ENCODE data around the gene ACOX3.

The ACOX3 gene

GRCh38 chr4:8465615-8466611 lies 25.4 kb upstream of the ACOX3 start:
- DNase-seq, result no peak

DNA sequence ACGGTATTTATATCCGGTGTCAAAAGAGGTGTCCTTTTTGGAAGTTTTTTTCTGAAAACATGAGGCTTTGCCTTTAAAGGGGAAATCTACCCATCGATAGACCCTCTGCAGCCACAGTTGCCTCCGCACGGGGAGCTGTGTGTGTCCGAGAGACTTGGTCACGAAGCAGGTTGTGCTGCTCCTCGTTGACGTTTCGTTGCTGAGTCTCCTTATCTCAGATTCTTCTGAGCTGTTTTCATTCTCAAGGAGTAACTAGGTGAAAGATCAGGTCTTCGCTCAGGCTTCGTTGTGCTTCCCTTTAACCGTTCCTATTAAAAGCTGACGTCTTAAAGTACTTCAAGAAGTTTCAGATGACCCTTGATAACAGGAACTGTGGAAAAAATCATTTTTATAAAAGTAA lies 23.9 kb upstream of the ACOX3 start:
- DNase-seq, result no peak

DNA sequence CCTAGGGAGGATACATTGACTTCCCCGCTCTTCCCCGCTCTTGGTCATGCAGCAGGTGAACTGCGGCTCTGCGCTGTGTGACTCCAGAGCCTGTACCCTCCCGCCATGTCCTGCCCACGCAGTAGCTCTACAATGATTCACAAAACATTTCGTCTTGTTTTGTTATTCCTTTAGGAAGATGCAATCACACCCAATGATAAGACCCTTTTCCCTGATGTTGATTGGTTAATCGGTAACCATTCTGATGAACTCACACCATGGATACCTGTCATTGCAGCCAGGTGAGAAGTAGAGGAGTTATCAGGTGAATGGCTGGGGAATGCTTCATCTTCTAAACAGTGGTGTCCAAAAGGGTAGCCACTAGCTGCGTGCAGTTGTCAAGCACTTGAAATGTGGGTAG lies 23.3 kb upstream of the ACOX3 start:
- DNase-seq, result no peak

GRCh38 chr4:8461616-8462015 lies 21.1 kb upstream of the ACOX3 start:
- no peak for DNase-seq

- DNase-seq, result no peak
Observed at GRCh38 chr4:8461086-8461485, 20.6 kb upstream of the ACOX3 start.

DNA sequence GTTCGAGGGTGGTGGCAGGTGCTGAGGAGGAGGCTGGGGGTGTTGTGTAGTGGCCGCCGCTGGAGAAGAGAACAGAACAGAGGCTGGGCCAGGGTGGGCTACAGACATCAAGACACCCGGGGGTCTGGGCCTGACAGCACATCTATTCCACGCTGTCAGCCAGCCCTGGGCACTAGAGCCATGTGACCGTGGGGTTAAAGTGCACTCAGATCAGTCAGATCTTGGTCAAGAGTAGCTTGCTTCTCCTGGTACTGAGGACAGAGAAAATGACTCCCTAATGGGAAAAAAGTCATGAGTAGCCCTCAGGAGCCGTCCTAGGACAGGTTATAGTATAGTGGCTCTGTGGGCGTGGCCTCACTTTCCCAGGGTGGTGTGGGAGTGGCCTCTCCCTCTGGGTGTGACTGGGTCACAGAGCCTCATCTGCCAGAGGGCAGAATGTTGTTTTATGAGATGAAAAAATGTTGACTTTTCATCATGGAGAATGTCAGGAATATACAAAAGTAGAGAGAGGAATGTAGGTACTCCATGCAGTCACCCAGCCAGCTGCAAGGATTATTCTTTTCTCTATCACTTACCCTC lies 19.4 kb upstream of the ACOX3 start:
- DNase-seq, result no peak

GRCh38 chr4:8457646-8458252 lies 17.2 kb upstream of the ACOX3 start:
- no peak for DNase-seq

DNA sequence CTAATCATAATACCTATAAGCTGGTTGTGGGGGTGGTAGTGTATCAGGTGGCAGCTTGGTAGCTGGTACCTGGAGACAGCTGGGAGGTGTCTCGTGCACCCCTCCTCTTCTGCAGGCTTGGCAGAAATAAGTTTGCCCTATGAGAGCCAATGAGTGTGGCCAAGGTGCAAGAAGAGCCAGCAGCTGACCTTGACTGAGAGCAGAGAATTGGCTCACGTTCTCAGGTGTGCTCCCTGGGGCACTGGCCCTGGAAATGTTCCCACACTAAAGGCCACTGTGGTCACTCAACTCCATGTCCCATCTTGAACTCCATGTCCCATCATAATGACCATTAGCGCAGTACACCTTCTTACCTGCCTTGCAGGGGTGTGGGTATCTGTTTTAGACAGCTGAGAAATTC lies 13.4 kb upstream of the ACOX3 start:
- DNase-seq, result no peak

- DNase-seq, result no peak
Observed at GRCh38 chr4:8451440-8452182, 11.1 kb upstream of the ACOX3 start.

- DNase-seq, result no peak
Observed at GRCh38 chr4:8446122-8446521, 5.6 kb upstream of the ACOX3 start.

- no peak for DNase-seq
Observed at GRCh38 chr4:8443801-8444200, 3.3 kb upstream of the ACOX3 start.

DNA sequence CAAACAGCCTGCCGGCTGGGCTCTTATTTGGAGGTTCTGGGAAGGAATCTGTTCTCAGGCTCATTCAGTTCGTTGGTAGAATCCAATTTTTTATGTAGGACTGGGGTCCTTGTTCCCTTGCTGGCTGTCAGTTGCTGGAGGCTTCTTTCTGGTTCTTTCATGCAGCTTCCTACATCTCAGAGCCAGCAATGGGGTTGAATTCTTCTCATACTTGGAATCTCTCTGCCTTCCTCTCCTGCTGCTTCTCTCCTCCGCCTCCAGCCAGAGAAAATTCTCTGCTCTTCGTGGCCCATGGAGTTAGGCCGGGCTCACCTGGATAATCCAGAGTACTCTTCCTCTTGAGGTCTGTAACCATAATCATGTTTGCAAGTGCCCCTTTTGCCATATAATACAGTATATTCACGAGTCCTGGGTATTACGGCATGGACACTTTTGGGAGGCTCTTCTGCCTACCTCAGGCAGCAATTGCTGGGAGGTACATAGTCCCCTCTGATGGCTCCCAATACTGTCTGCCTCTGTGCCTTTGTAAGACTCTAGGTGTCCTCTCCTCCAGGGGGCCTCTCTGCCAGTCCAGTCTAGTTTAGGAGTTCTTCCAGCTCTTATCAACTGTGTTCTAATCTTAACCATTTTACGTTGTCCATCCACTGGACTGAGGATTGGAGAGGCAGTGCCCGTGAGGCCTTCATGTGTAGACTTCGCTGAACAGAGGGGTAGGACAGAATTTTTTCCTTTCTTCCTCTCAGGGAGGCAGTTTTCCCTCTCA lies 2.3 kb upstream of the ACOX3 start:
- DNase-seq, result no peak

DNA sequence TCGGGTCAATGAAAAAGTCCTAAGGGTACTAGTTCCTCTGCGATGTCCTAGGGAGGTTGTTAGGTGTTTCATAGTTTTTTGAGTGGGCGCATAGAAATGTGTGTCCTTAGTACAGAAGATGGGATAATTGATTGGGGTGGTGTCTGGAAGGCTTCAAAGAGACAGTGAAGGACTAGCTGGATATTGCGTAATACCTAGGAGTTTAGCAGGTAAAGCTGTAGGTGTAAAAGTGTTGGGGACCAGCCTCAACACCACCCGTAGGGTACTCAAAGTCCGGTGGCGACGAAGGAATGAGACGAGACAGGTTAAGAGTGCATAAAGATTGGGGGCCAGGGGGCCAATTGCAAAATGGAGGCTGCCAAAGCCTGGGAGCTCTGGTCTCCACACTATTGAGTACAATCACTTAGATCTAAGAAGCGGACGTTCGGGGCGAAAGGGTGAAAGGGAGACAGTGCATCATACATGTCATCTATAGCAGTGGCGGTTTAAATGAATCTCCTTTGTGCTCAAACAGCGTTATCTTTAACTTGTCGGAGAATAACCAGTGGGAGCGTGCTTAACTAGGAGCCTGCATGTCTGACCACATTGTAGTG lies 1.1 kb upstream of the ACOX3 start:
- no peak for DNase-seq

- DNase-seq, result peak in 1 of 2 experiments; percentile 48
Observed at GRCh38 chr4:8439914-8440491, 520 bp downstream of the ACOX3 start.

DNA sequence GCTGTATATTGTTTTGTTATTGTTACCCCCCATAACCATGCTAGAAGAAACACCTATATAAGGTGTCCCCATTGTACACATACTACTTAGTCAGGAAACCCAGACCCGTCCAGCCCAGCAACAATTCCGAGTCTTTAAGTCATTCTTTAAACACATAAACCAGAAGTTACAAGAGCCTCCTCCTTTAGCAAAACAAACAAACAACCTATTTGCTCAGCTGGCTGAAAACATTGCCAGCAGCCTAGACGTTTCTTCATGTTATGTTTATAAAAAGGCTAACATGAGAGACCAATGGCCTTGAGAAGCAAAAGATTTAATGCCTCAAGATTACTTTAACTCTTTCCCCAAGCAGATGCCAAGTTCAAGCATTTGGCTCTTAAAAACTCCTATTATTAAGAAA lies 1.4 kb downstream of the ACOX3 start:
- no peak for DNase-seq

- DNase-seq, result no peak
Observed at GRCh38 chr4:8438743-8439142, 1.8 kb downstream of the ACOX3 start.

- no peak for DNase-seq
Observed at GRCh38 chr4:8437281-8437680, 3.2 kb downstream of the ACOX3 start.

DNA sequence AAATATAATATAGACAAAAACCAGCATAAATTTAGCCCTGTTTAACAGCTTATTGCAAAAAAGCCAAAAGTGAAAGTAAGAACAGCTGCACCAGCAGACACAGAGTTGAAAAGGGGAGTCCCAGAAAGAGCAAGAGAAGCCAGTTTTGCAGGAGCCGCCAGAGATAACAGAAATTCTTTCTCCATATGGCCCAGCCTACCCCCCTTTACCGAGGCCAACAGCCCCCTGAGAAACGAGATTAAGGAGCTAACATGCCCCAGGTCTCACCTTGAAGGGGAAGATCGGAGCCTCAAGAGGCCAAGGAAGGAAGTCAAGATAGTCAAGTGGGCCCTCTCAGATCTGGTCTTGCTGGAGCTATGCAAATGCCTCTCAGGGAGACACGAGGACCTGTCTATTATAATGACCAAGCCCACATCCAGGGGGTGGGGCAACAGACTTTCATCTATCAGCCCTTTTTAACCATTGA lies 4.8 kb downstream of the ACOX3 start:
- peak; percentile 41 to 48 for DNase-seq

DNA sequence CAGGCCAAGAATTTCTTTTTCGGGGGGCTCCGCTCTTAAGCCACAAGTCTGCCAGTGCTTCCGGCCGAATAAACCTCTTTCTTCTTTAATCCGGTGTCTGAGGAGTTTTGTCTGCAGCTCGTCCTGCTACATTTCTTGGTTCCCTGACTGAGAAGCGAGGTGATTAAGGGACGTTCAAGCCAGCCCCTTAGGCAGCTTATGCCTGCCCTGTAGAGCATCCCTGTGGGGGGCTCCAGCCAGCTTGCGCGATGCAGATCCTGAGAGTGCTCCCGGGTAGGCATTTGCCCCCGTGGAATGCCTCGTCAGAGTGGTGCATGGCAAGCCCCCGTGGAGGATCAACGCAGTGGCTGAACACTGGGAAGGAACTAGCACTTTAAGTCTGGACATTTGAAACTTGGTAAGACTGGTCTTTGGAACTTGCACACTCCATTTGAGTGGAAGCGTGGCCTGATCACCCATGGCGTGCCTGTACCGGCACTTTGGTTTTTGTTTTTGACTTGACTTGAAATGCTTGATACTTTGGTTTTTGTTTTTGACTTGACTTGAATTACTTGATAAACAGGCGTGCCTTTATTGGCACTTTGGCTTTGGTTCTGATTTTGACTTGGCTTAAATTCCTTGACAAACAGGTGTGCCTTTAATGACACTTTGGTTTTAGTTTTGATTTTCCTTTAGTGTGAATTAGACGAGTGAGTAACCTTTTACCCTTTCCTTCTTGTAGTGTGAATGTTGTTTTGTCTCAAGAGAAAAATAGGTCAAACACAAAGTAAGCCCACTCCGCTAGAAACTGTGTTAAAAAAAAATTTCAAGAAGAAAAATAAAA lies 6.1 kb downstream of the ACOX3 start:
- DNase-seq, result no peak

- no peak for DNase-seq
Observed at GRCh38 chr4:8433136-8433535, 7.4 kb downstream of the ACOX3 start.

- DNase-seq, result no peak
Observed at GRCh38 chr4:8431553-8431952, 9.0 kb downstream of the ACOX3 start.
